Medulla oblongata (tissue), 1 donor: ENCODE results near the gene C1orf198.

Experiments used
- DNase-seq: peaks from one replicate; pipeline ENCODE4 v3.0.0-alpha.2; 2015; ENCODE audit errors: extremely low spot score

Gene C1orf198

GRCh38 chr1:230809256-230809990, 58.9 kb downstream of the C1orf198 start:
- DNase-seq: peak; percentile 76

- DNase-seq: no peak
Observed at GRCh38 chr1:230808281-230808872, 59.9 kb downstream of the C1orf198 start.

DNA sequence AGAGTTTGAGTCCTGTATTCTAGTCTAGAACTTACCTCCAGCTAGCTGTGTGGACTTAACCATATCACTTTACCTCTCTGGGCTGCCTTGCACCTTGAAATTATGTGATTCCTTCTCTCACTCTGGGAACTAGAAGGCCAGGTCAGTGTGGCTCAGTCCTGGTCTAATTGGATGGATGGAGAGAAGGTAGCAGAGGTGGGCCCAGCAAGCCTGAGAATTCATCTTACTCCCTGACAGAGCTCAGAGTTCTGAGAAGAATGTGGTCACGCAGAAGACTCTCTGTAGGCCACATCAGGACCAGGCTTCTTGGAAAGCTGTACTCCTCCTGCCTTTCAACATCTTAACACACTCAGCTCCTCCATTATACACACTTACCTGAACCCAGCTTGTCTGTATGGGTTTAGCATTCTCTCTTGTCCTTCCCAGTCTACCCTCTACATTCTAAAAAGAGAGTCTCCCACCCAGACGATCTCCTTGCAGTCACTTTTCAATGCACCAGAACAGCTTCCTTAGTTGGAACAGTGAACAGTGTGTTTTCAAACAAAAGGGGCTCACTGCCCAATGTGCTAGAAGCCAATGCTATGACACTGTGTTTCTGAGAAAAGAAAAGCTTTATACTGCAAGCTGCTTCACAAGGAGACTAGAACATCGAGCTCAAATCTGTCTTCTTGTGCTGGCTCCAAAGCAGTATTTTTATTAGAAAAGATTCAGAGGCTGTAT, 60.6 kb downstream of the C1orf198 start:
- DNase-seq: peak; percentile 94

GRCh38 chr1:230807029-230807428, 61.3 kb downstream of the C1orf198 start:
- DNase-seq: peak; percentile 98

DNA sequence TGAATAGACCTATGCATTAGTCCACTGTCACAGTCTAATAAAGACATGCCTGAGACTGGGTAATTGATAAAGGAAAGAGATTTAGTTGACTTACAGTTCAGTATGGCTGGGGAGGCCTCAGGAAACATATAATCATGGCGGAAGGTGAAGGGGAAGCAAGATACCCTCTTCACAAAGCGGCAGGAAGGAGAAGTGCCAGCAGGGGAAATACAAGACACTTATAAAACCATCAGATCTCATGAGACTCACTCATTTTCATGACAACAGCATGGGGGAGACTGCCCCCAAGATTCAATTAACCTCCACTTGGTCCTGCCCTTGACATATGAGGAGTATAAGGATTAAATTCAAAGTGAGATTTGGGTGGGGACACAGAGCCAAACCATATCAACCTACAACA, 61.8 kb downstream of the C1orf198 start:
- peak; percentile 68 for DNase-seq

GRCh38 chr1:230804396-230804795, 63.9 kb downstream of the C1orf198 start:
- DNase-seq: no peak

GRCh38 chr1:230800891-230801840, 67.2 kb downstream of the C1orf198 start:
- DNase-seq: no peak

DNA sequence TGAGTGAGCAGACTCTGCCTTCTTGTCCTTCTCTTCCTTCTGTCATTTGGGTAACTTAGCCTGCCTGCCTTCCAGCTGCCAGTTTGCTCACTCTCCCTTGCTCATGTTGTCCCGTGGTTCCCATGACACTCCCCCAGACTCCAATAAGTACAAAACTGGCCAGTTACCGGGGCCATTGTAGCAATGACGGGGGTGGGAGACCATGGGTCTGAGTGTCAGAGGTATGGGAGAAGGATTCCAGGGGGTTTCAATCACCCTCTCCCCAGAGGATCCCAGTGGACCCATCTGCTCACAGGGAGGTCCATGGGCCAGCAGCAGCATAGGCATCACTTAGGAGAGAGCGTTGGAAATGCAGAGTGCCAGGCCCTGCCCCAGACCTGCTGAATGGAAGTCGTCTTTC, 69.8 kb downstream of the C1orf198 start:
- no peak for DNase-seq

DNA sequence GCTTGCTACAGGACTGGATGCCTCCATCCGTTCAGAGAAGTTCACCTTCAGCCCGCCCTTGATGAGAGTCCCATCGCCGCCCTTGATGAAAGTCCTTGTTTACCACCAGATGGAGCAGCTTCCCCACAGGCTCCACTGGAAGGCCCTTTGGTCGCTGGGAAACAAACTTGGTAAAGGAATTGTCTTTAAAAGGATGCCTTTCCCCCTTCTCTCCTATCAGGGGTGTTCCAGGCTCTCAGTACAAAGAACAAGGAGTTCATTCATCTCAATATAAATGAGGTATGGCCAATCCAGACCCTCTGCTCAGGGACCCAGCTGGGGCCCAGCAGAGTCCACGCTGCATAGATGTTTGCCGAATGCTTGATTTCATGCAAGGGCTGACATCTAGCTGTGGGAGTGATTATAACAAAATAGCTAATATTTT, 70.4 kb downstream of the C1orf198 start:
- DNase-seq: peak; percentile 90

DNA sequence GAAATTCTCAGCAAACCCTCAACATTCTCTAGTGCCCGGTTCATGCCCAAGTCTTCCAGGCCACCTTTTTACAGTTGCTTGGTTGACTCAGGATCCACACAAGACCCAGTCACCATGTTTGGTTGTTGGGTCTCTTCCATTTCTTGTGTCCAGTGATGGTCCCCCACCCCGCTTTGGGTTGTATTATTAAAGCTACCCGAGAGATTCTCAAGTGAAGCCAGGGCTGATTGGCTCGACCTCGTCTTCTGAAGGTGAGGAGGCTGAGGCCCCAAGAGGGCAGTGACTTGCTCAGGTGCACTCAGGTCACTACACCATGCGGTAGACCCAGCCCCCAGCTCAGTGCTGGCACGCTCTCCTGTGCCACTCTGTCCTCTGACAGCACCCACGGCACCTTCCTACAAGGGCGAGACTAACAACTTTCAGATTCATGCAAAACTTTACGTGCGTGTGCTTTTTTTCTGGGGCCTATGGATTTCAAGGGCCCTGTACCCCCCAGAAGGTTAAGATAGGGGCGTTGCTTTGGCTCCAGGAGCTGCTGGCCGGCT, 70.9 kb downstream of the C1orf198 start:
- DNase-seq: no peak

- no peak for DNase-seq
Observed at GRCh38 chr1:230796626-230797025, 71.7 kb downstream of the C1orf198 start.

DNA sequence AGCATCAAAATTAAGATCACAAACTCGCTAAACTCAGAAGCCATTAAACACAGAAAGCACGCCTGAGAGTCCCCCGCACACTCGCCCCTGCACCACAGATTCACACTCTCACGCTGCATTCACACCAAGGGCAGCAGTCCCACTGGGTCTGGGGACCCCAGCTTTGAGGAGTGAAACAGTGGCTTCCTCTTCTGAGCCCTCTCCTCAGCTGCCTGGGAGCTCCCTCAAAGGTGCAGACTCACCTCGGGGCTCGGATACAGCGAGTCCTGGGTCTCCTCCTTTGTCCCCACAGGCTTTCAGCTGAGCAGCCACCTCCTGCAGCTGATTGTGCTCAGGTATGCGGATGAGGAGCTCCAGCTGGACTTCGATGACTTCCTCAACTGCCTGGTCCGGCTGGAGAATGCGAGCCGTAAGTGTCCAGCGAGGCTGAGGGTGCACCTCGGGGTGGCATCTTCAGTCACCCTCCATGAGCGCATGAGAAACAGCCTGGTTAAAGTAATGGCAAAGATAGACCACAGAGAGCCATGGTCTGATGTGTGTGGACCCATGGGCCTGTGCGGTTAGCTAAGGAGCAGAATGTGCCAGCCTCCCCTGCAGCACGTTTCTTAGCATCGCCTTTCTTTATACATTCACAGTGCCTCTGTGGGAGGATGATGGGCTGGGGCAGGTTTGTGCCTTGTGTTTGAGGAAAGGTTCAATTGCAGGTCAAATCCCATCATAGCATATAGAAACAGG, 73.3 kb downstream of the C1orf198 start:
- no peak for DNase-seq

- DNase-seq: no peak
Observed at GRCh38 chr1:230794431-230794830, 73.9 kb downstream of the C1orf198 start.

- no peak for DNase-seq
Observed at GRCh38 chr1:230793463-230793745, 74.9 kb downstream of the C1orf198 start.

DNA sequence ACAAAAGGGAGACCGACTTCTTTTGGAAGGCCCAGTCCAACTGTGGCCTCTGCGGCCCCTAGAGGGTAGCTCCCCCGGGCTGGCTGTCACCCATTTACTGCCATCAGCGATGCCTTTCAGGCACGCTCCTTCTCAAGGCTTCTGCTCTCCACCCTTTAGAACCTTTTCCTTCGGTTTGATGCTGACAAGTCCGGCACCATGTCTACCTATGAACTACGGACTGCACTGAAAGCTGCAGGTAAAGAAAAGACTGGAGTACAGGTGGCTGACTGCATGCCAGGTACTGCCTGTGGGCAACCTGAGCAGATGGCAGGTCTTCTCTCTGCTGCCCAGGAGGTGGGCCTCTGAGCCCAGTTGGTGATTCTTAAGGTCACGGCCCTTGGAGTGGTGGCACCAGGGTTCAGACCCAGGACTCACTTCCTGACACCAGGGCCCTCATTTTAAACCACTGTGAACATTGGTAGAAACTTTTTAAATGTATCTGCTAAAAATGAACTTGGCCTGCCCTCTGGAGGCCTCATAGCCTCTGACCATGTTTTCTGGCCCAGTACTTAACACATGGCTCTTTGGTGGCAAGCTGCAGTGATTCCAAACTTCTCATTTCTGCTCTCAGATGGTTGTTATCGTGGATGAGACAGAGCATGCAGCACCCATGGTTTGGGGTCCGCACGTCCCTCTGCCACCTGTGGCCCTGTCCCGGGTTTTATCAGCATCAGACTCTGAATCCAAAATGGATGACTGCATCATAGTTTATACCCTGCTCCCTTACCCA, 75.4 kb downstream of the C1orf198 start:
- no peak for DNase-seq

GRCh38 chr1:230791986-230792564, 76.2 kb downstream of the C1orf198 start:
- DNase-seq: no peak

- no peak for DNase-seq
Observed at GRCh38 chr1:230790026-230790425, 78.3 kb downstream of the C1orf198 start.

DNA sequence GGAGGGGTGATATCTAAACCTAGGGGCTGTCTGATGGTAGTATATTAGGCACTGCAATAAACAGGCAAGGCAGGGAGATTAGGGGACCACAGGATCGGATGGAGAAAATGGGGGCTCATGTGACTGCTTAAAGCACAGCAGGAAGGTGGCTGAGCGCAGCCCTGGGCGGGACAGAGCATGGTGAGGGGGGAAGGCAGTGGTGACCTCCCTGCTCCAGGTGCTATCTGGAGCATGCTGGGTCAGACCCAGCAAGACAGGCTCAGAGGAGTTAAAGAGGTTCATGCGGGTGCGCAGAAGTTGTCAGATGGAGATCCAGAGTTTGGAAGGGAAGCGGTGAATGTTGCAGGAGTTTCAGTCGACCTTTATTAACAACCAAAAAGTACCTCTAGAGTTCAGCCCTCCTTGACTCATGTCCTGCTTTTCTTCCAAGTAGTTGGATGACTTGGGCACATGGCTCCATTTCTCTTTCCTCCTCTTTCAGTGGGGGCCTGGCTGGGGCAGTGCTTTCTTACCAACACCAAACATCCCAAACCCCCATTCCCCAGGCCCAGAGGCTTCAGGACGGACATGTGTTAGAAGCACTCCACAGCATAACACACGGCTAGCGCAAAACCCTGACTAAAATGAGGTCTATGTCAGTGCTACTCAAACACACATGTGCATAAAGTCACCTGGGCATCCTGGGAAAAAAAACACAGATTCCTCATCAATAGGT, 79.6 kb downstream of the C1orf198 start:
- DNase-seq: no peak

DNA sequence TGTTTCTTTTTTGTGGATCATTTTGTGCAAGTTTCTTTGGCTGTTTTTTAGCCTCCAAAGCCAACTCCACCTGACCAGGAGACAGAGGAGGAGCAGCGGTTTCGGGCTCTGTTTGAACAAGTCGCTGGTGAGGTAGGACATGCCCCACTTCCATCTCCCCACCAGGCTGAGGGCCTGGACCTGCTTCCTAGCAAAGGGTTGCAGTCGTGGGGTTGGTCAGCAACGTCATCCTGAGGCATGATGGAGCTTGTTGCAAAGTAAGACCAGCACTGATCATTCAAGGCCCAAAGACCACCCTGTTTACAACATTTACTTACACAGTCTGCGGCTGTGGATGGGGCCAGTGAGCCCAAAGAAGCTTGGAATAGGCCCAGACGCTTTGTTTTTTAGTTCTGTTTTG, 80.8 kb downstream of the C1orf198 start:
- no peak for DNase-seq
